ENCODE data around the gene UTP11.

The UTP11 gene

GRCh38 chr1:38060498-38060897, 48.0 kb downstream of the UTP11 start:
- in situ Hi-C loops (cut with HindIII; ENCODE audit: low pct_ligation_motif_present, low pct_unique_long_range_greater_than_20kb, low sequenced_read_pairs) = no loop called here
- DNase-seq = no peak

DNA sequence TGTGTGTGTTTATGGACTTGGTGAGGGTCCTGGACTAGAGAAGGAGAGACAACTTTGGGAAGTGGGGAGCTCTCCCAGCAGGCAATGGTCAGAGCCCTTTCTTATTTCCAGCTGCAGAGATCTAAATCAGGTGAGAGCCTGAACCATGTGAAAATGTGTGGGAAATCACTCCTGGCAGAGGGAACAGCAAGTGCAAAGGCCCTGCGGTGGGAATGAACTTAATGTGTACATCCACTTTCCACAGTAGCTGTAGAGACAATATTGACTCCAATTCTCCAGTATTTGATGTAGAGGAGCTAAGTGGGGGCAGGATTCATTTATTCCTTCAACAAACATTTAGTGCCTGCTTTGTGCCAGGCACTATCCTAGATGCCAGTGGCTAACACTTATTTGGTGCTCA, 48.8 kb downstream of the UTP11 start:
- in situ Hi-C loops (cut with HindIII; ENCODE audit: low pct_ligation_motif_present, low pct_unique_long_range_greater_than_20kb, low sequenced_read_pairs) = no loop called here
- DNase-seq = no peak

DNA sequence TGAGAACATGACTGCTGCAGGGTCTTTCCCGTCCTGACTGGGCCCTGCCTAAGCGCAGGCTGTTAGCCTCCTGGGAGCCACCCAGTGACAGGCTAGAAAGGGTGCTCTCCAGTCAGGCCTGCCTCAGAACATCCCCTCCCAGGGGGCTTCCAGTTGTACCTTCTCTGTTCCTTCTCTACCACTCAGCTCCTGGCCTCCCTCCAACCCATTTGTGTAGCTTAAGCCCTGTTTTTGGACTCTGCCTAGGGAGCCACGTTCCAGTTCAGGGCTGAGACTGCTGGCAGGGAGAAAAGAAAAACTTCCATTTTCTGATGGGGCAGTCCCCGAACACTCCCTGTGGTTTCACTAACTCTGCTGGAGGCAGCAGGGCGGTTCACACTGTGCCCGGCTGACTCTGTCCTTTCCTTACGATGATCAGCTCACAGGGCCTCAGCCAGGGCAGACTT, 49.4 kb downstream of the UTP11 start:
- no peak for DNase-seq
- in situ Hi-C loops (cut with HindIII; ENCODE audit: low pct_ligation_motif_present, low pct_unique_long_range_greater_than_20kb, low sequenced_read_pairs) = no loop called here

DNA sequence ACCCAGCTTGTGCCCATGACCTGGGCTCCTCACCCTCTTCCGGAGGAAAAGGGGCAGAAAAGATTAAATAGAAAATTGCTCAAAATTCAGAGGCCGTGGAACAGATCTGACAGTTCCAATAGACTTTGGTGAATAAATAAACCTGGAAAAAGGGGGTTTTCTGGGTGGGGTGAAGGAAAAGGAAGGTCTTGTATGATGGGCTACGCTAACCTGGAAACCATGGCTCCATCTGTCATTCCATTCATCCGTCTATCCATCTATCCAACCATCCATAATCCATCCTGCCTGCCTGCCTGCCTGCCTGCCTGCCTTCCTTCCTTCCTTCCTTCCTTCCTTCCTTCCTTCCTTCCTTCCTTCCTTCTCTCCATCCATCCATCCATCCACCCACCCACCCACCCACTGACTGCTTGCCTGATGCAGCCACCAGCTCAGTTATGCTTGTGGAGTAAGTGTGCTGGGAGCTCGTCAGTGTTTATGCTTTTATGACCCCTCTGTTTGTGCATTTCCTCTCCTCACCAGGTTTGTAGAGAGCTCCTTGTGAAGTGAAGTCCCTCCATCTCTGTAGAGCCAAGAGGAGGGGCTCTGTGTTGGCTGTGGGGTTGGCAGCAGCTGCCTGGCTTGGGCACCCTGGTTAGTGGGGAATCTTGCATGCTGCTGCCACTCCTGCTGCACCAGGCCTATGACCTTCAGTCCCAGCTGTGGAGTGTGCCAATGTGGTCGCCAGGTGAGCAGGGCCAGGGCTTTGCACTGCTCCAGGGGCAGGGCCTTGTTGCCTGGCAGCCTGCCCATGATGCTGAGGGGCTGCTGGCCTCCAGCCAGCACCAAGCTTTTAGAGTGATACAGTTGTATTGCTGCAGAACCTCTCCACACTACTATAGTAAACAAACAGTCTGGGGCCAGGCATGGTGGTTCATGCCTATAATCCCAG, 50.1 kb downstream of the UTP11 start:
- no peak for DNase-seq
- in situ Hi-C loops (cut with HindIII; ENCODE audit: low pct_ligation_motif_present, low pct_unique_long_range_greater_than_20kb, low sequenced_read_pairs) = no loop called here

GRCh38 chr1:38063616-38064015, 51.1 kb downstream of the UTP11 start:
- no peak for DNase-seq
- in situ Hi-C loops (cut with HindIII; ENCODE audit: low pct_ligation_motif_present, low pct_unique_long_range_greater_than_20kb, low sequenced_read_pairs) = no loop called here

GRCh38 chr1:38064197-38064903, 51.8 kb downstream of the UTP11 start:
- peak; percentile 67 for DNase-seq
- in situ Hi-C loops (cut with HindIII; ENCODE audit: low pct_ligation_motif_present, low pct_unique_long_range_greater_than_20kb, low sequenced_read_pairs) = no loop called here

- no peak for DNase-seq
- in situ Hi-C loops (cut with HindIII; ENCODE audit: low pct_ligation_motif_present, low pct_unique_long_range_greater_than_20kb, low sequenced_read_pairs) = no loop called here
Observed at GRCh38 chr1:38068220-38068979, 55.9 kb downstream of the UTP11 start.

- DNase-seq = no peak
- in situ Hi-C loops (cut with HindIII; ENCODE audit: low pct_ligation_motif_present, low pct_unique_long_range_greater_than_20kb, low sequenced_read_pairs) = no loop called here
Observed at GRCh38 chr1:38068980-38069340, 56.4 kb downstream of the UTP11 start.

DNA sequence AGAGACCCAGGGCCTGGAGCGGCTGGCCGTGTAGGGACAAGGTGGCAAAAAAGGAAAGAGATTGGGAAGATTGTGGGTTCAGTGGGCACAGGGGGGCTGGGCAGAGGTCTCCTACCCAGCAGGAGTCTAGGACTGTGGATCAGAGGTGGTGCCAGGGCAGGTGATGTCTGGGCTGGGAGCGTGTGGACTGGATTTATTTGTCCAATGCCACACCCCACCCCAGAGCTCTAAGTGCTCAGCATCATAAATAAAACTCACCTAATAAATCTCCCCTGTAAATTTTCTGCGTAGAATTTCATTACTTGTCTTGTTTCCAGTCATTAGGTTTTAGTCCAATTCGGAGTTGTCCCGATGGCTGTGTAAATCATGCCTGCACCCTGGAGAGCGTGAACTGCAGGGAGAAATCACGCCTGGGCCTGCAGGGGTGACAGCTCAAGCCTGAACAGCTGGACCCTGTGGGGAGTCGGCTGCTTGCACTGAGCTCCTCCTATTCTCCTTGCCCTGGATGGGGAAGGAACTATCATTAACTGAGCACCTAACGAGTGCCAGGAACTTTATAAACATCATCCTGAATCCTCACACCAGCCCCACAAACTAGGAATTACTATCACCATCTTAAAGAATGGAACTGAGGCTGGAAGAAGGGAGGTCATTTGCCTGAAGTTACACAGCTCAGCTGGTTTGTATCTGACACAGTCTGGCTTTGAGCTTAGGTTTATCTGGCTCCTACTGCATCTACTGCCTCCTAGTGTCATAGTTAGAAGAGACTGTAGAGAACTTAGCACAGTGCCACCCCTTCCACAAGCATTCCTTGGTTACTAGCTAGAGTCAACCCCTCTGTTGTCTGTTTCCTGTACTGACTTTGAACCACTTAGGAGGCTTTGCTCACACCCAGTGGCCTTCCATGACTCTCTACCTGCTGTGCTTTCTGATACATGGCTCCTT, 59.0 kb downstream of the UTP11 start:
- in situ Hi-C loops (cut with HindIII; ENCODE audit: low pct_ligation_motif_present, low pct_unique_long_range_greater_than_20kb, low sequenced_read_pairs) = no loop called here
- DNase-seq = peak; percentile 43

DNA sequence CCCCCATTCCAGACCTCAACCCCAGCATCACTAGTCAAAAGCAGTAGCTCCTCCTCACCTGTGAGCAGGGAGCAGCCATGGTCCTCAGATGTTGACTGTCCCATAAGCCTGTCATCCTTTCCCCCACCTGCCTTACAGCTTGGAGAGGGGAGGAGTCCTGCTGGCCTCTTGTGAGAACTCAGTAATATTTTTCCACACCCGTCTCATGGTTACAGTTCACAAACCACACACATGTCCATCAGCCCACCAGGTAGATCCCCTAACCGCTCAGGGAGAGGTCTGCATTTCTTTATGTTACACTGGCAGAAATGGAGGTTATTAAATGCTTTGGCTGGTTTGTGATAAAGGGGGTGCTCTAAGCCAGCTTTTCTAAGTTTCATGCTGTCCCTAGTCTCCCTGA, 60.3 kb downstream of the UTP11 start:
- in situ Hi-C loops (cut with HindIII; ENCODE audit: low pct_ligation_motif_present, low pct_unique_long_range_greater_than_20kb, low sequenced_read_pairs) = no loop called here
- DNase-seq = no peak

DNA sequence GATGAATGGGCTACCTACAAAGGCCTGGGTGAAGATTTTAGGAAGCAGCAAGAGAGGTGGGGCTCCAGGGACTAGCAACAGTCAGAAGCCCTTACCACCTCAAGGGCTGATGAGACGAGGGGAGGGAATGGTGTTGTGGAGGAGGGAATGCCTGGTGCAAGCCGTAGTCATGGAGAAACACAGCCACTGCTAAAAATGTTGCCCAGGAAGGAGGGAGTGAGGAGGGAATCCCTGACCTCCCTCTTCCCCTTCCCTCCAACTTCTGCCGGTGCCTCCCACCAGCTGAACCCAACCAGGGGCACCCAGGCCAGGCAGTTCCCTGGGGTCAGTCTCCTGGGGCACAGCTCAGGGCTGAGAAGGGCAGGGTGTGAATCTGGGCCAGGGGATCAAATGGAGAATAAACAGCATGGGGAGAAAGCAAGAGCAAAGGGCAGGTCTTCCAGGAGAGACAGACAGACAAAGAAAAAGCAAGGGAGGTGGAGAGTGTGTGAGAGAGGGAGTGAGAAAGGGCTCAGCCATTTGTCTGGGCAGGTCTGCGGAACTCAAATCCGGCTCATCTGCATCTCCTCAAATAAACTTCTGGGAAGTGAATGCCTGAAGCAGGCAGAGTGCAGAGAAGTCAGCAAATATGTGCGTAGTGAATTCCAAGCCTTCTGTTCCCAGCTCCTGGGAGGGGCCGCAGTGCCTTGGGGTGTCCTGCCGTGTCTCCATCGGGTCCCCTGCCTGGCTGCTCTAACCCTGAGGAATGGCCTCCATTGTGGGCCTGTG, 61.2 kb downstream of the UTP11 start:
- no peak for DNase-seq
- in situ Hi-C loops (cut with HindIII; ENCODE audit: low pct_ligation_motif_present, low pct_unique_long_range_greater_than_20kb, low sequenced_read_pairs) = no loop called here

DNA sequence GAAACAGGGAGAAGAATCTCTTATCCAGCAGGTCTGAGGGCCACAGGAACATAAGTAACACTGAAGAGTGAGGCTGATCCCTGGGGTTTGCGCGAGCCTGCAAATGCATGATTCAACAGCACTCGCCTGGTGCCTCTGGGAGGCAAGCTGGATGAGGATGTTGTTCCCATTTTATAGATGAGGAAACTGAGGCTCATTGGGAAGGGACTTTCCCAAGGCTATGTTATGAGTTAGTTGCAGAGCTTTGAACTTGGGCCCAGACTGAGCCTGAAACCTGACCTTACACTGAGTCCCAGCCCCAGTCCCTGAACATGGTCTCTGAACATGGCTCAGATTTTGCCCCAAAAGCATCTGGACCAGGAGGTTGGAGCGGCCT, 61.8 kb downstream of the UTP11 start:
- no peak for DNase-seq
- in situ Hi-C loops (cut with HindIII; ENCODE audit: low pct_ligation_motif_present, low pct_unique_long_range_greater_than_20kb, low sequenced_read_pairs) = no loop called here
